Mucosa of rectum (tissue), 2 donors: ENCODE data around the gene B4GAT1.

Experiments
- H3K27ac ChIP-seq, 2 donors: one replicate each; pipeline ENCODE4 v1.7.0; 2013; ENCODE audit warnings: inconsistent platforms in 2 of 2, low read depth in 2 of 2, low read length in 2 of 2
- H3K27me3 ChIP-seq, 2 donors: one replicate each; pipeline ENCODE4 v1.7.0; 2013; ENCODE audit warnings: low read length in 2 of 2; ENCODE audit not compliant: control insufficient read depth in 2 of 2, insufficient read depth in 2 of 2
- H3K36me3 ChIP-seq, 2 donors: one replicate each; pipeline ENCODE4 v1.7.0; 2013; ENCODE audit warnings: low read length in 2 of 2; ENCODE audit not compliant: control insufficient read depth in 2 of 2, insufficient read depth in 2 of 2
- H3K4me1 ChIP-seq, 2 donors: one replicate each; pipeline ENCODE4 v1.7.0; 2013; ENCODE audit warnings: low read length in 2 of 2, mild to moderate bottlenecking in 1 of 2; ENCODE audit not compliant: control insufficient read depth in 2 of 2, insufficient read depth in 2 of 2
- H3K4me3 ChIP-seq, 2 donors: one replicate each; pipeline ENCODE4 v1.7.0; 2013; ENCODE audit warnings: low read length in 2 of 2
- H3K9ac ChIP-seq, 2 donors: one replicate each; pipeline ENCODE4 v1.7.0; 2013; ENCODE audit warnings: low read length in 2 of 2, low read depth in 1 of 2, mild to moderate bottlenecking in 1 of 2
- H3K9me3 ChIP-seq, 2 donors: one replicate each; pipeline ENCODE4 v1.7.0; 2013; ENCODE audit warnings: low read length in 2 of 2; ENCODE audit not compliant: control insufficient read depth in 2 of 2
- donor health status: healthy.
- donor health status: Normal muscosa, but diverticular disease.

B4GAT1 gene

DNA sequence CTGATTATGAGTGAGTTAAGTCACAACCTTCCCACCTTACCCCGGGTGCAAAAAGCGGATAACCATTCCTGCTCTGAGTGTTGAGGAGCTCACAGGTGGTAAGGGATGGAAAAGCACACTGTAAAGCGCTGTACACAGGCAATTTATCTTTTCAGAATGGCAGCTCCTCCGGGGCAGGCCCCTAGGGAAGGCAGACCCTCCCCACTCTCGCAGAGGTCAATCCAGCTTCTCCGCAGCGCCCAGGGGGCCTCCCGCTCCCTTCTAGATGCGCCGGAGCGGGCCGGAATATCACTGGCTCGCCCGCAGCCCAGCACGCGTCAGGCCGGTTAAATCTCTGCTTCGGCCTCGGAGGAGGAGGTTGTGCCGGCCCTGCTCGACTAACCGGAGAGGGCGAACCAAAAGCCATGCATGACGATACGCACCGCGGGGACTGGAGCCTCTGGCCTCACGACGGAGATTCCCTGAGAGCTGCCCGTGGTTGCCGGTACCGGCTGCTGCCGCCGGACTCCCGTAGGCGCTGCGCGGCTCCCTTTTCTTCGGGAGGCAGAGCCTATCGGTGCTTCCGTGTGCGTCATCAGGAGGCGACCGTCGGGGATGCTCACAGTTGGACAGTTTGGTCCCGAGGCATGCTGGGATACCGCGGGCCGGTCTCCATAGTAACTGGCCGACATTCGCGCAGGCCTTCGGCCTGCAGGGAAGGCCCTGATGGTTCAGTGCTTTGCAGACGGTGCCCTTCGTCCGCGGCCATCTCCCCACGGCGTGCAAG is 2.7 kb downstream of the B4GAT1 start, which contains the start of gene BRMS1:
TSS of gene BRMS1 (minus strand) at position 555 of the 766 bp plus-strand sequence. CDS start 2,870 bp downstream, outside the sequence.
- peak within 1 kb of the TSS; percentile 76 to 83 for H3K27ac ChIP-seq
- no peaks in the 10 kb centered on the region for H3K27me3 ChIP-seq
- no peaks in the 10 kb centered on the region for H3K9me3 ChIP-seq
- peaks cover 23 to 26% of the 10 kb centered on the region in 2 donors for H3K36me3 ChIP-seq
- H3K4me1 ChIP-seq, result peaks cover 37 to 43% of the 10 kb centered on the region in 2 donors
- H3K4me3 ChIP-seq, result peak within 1 kb of the TSS; percentile 96
- peak within 1 kb of the TSS; percentile 94 to 95 for H3K9ac ChIP-seq

DNA sequence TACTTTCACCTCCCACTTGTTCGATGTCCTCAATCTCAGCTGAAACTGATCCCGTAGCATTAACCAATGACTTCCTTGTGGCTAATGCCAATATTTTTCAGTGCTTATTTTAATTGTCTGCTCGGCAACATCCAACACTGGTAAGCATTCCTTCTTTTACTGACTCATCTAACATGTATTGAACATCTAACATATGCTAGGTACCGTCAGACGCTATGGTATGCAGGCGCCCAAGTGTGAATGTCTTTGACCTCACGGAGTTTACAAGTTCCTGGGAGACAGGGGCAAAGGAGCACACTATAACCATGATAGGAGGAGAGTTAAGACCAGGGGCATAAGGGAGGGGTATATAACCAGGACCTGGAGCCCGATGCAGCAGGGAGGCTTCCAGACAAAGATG is 4.3 kb downstream of the B4GAT1 start:
- H3K27me3 ChIP-seq, result no peaks in the 10 kb centered on the region
- H3K27ac ChIP-seq, result no peak overlapping the region
- peaks cover 34 to 37% of the 10 kb centered on the region in 2 donors for H3K4me1 ChIP-seq
- H3K4me3 ChIP-seq, result no peak overlapping the region
- no peak overlapping the region for H3K9ac ChIP-seq
- peaks cover 28 to 39% of the 10 kb centered on the region in 2 donors for H3K36me3 ChIP-seq
- H3K9me3 ChIP-seq, result no peaks in the 10 kb centered on the region

DNA sequence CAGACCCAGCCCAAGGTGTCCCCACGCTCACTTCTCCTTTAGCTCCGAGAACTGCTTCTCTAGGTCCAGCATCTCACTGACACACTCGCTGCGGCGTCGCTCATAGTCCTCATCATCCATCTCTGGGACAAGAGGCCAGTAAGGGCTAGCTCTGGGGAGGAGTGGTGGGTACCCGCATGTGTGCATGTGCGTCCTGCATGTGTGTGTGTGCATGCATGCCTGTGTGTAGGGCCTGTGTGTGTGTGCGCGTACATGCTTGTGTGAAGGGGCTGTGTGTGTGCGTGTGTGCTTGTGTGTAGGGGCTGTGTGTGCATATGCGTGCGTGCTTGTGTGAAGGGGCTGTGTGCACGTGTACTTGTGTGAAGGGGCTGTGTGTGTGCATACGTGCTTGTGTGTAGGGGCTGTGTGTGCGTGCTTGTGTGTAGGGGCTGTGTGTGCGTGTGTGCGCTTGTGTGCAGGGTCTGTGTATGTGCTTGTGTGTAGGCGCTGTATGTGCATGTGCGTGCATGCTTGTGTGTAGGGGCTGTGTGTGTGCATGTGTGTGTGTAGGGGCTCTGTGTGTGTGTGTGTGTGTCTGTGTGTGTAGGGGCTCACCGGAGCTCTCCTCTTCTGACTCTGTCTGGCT is 5.8 kb downstream of the B4GAT1 start:
- Histone ChIP-seq H3K9ac (no peak overlapping the region), H3K27me3 (no peaks in the 10 kb centered on the region), H3K36me3 (peaks cover 28 to 41% of the 10 kb centered on the region in 2 donors), H3K4me1 (peaks cover 32 to 33% of the 10 kb centered on the region in 2 donors), H3K27ac (no peak overlapping the region), H3K4me3 (no peak overlapping the region), H3K9me3 (no peaks in the 10 kb centered on the region)

DNA sequence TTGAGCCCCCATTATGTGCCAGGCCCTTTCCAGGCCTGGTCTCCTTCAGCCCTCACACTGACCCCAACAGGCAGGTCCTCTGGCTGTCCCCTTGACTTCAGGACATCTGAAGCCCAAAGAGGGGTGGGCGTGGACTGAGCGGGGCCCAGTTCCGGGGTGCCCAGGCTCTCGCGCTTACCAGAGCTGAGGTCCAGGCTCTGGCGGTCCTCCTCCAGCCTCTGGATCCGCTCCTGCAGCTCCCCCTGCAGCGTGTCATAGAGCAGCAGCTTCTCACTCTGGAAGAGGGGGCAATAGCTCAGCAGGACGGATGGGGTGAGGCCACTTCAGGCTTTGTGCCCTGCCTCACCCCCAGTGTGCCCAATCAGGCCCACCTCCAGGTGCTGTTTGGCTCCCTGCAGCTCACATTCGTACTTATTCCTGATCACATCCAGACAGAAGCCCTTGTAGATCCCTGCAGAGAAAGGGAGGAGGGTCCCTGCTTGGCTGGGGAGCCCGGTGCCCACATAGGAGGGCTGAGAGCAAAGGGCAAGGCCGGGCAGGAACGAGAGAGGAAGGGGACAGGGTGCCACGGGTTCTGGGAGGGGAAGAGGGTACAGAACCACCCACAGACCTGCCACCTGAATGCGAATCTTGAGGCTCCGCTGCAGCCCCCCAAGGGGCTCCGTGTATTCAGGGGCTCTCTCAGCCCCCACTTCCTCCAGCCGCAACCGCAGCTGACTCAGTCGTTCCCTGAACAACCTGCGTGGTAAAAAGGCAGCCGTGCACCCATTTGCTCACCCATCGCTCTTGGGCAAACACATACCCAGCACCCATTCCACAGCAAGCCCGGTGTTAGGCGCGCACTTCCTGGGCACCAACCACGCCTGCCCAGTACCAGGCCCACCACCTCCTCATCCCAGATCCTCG is 6.6 kb downstream of the B4GAT1 start:
- no peaks in the 10 kb centered on the region for H3K9me3 ChIP-seq
- no peak overlapping the region for H3K27ac ChIP-seq
- H3K27me3 ChIP-seq, result no peaks in the 10 kb centered on the region
- no peak overlapping the region for H3K9ac ChIP-seq
- H3K4me3 ChIP-seq, result no peak overlapping the region
- peaks cover 30% of the 10 kb centered on the region in 2 donors for H3K4me1 ChIP-seq
- peaks cover 28 to 41% of the 10 kb centered on the region in 2 donors for H3K36me3 ChIP-seq

DNA sequence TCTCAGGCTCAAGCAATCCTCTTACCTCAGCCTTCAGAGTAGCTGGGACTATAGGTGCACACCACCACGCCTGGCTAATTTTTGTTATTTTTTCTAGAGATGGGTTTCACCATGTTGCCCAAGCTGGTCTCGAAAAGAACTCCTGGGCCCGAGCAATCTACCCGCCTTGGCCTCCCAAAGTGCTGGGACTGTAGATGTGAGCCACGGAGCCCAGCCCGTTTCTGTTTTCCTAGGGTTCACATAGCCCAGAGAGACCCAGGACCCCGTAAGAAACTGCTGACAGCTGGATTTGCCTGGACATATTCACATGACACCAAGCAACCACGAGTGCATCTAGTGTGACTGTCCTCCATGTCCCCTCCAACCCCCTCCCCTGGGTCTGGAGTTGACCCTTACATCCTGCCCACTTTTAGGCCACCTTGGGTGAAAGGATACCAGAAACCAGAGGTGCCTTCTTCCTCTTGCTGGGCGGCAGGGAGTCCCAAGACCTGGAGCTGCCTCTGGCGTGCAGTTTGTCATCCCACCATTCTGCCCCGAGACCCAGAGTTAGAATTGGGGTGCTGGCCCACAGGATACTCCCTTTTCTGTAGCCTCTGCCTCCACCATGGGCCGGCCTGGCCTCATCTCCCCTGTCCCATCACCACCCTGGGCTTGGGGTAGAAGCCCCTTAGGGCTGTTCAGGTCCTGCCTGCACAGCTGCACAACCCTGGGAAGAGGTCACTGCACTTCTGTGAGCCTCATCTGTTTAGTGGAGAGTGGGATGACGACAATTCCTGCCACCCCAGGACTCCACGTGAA is 7.5 kb downstream of the B4GAT1 start:
- Histone ChIP-seq H3K4me3 (no peak overlapping the region), H3K27me3 (no peaks in the 10 kb centered on the region), H3K9ac (no peak overlapping the region), H3K27ac (no peak overlapping the region), H3K4me1 (peaks cover 29% of the 10 kb centered on the region in 2 donors), H3K36me3 (peaks cover 28 to 41% of the 10 kb centered on the region in 2 donors), H3K9me3 (no peaks in the 10 kb centered on the region)

DNA sequence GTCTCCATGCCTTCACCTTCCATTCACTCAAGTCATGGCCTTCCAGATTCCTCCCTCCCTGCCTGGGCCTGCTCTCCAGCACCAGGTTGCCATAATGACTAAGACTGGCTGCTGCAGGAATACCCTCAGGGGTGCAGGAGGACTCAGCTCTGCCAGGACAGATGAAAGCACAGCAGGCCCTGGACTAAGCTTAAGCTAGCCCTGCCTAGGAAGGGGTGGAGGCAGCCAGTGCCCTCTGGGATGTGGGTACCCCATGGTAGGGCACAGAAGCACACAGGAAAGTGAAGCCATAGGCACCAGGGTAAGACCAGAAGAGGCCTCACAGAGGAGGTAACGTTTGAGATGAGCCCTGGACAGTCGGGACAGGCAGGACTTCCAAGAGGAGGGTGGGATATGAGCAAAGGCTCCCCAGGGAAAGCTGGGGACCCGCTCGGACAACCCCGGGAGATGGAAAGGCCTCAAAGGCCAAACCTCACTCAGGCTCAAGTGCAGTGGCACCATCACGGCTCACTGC is 8.2 kb downstream of the B4GAT1 start:
- H3K27me3 ChIP-seq, result no peaks in the 10 kb centered on the region
- no peak overlapping the region for H3K9ac ChIP-seq
- no peaks in the 10 kb centered on the region for H3K9me3 ChIP-seq
- H3K27ac ChIP-seq, result no peak overlapping the region
- peaks cover 28 to 41% of the 10 kb centered on the region in 2 donors for H3K36me3 ChIP-seq
- H3K4me1 ChIP-seq, result peaks cover 24 to 26% of the 10 kb centered on the region in 2 donors
- no peak overlapping the region for H3K4me3 ChIP-seq

DNA sequence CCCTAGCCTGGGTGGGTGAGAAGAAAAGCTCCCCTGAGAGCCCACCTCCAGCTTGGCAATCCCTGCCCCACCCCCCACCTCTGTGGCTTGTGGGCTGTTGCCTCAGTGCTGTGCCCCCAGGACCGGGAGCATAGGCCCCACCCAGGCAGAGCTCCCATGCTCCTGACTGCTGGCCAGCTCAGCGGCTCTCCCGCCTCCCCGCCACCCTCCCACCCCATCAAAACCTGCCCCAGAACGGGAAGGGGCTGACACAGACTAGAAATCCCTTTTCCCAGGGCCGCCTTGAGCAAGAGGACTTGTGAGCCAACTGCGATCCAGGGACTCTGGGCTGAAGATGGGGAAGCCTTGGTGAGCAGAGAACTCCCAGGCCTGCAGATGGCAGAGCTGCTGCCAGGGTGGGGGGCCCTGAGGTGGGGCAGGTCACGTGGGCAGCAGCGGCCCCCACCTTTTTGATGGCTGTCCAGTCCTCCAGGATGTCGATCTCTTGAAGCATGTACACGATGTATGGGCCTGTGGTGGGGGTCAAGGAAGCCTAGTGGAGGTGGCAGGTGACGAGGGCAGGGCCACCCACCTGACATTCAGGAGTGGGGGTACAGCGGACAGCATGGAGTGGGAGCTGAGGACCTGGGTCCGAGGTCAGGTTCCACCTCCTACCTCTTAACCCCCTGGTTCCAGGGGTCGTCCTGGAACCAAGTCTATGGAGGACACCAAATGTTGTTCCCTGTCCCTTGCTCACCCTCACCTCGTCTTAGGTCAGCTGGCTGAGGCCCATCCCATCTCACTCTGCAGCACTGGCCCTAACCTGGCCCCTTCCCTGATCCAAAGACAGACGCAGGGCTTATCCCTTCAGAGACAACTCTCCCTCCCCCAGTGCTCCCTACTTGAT is 8.9 kb downstream of the B4GAT1 start:
- Histone ChIP-seq H3K4me1 (peaks cover 17 to 19% of the 10 kb centered on the region in 2 donors), H3K27ac (no peak overlapping the region), H3K9ac (no peak overlapping the region), H3K36me3 (peaks cover 28 to 41% of the 10 kb centered on the region in 2 donors), H3K4me3 (no peak overlapping the region), H3K27me3 (no peaks in the 10 kb centered on the region), H3K9me3 (no peaks in the 10 kb centered on the region)

DNA sequence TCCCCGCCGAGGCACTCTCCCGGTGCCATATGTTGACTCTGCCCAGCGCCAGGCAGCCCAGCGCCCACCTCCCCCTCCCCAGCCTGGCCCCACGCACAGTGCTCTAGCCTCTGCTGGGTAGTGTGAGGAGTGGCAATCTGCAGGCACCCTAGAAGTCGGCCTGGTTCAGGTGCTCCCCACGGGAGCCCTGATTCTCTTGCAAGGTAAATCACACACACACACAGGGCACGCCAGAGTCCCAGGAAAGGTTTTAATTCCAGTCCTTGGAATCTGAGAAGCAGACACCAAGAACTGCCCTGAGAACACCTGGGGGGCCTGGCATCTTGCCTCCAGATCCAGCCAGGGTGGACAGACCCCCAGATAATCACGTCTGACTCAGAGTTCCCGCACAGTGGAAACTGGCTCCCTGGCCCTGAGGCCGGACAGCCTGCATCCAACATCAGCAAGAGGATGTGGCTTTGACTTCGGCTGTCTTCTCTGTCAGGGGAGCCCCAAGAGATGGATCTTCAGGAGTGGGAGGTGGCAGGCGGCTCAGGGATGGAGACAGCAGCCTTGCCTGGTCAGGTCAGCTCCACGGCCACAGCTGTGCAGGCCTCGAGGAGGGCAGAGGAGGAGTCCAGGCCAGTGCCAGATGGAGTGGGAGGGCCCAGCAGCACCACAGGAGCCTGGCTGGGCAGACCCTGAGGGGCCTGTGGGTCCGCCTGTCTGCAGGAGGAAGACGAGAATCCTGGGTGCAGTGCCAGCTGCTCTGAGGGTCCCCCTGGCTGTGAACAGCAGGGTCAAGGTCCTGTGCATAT is 10.1 kb downstream of the B4GAT1 start:
- Histone ChIP-seq H3K27me3 (no peaks in the 10 kb centered on the region), H3K4me3 (no peak overlapping the region), H3K4me1 (peaks cover 14 to 16% of the 10 kb centered on the region in 2 donors), H3K9me3 (no peaks in the 10 kb centered on the region), H3K36me3 (peaks cover 28 to 47% of the 10 kb centered on the region in 2 donors), H3K9ac (no peak overlapping the region), H3K27ac (peak overlapping the region in 1 of 2 donors; percentile 38)
